Sigmoid colon (tissue), 7 donors: Measurements from ENCODE around the gene PDHB. TPM values are rescaled to one million over a fixed set of nuclear protein-coding genes. Genes with fewer than 3 reads are reported as not detected.

Source experiments
- DNase-seq: peaks from one replicate; pipeline ENCODE4 v3.0.0-alpha.2; 2019
- H3K27ac ChIP-seq, 4 donors: fragments of 200-600 bp; sonication (generic); one replicate each; pipeline ENCODE4 v1.5.1; 2016 to 2019; ENCODE audit warnings: mild to moderate bottlenecking in 1 of 4
- H3K27me3 ChIP-seq, 3 donors: fragments of 200-600 bp; sonication (generic); one replicate each; pipeline ENCODE4 v1.5.1; 2019; ENCODE audit warnings: mild to moderate bottlenecking in 1 of 3
- H3K36me3 ChIP-seq, 4 donors: fragments of 200-600 bp; sonication (generic); one replicate each; pipeline ENCODE4 v1.5.1; 2016 to 2019
- H3K4me1 ChIP-seq, 4 donors: fragments of 200-600 bp; sonication (generic); one replicate each; pipeline ENCODE4 v1.5.1; 2017 to 2019
- H3K4me3 ChIP-seq, 4 donors: fragments of 200-600 bp; sonication (generic); one replicate each; pipeline ENCODE4 v1.5.1; 2017 to 2019; ENCODE audit warnings: mild to moderate bottlenecking in 2 of 4, moderate library complexity in 1 of 4
- H3K9me3 ChIP-seq, 4 donors: fragments of 200-600 bp in 3 of 4; sonication (generic) in 3 of 4; one replicate each; pipeline versions ENCODE4 v1.5.1 to v1.6.1; 2013 to 2019
- EP300 ChIP-seq, 4 donors: sonication (generic); formaldehyde crosslinking; IDR thresholded peaks; one replicate each; pipeline ENCODE4 v1.6.1; 2017; ENCODE audit warnings: antibody characterized with exemption in 4 of 4
- POLR2A ChIP-seq, 2 donors: fragments of 450-650 bp; IDR thresholded peaks; one replicate each; pipeline ENCODE4 v1.6.1; 2016; ENCODE audit warnings: antibody characterized with exemption in 2 of 2, mild to moderate bottlenecking in 2 of 2, moderate library complexity in 2 of 2
- POLR2AphosphoS5 ChIP-seq, 4 donors: sonication (generic); formaldehyde crosslinking; IDR thresholded peaks; one replicate each; pipeline ENCODE4 v1.6.1; 2017; ENCODE audit warnings: antibody characterized with exemption in 4 of 4
- WGBS, 2 donors: extraction: QIAGEN DNeasy Blood & Tissue Kit; methylation state at CpG; one replicate each; pipeline ENCODE4 v1.1.7; 2013; 5-methylcytosine and 5-hydroxymethylcytosine counted together
- intact Hi-C: fragments of 100-400 bp; cut with DNase I; formaldehyde crosslinking; loops from one replicate; pipeline ENCODE4 v1.15.1; 2023
- polyA plus RNA-seq, 3 donors: library from polyadenylated mRNA; stranded (reverse); fragments of 200-250 nt; gene quantifications; one replicate each; pipeline ENCODE4 v1.2.3, GENCODE V29; 2013
- total RNA-seq, 4 donors: library from RNA; depleted of rRNA; stranded (reverse); fragments of >200 nt; gene quantifications; one replicate each; pipeline ENCODE4 v1.1.0, GENCODE V29; 2016
- TF ChIP-seq, protein P1 (sequence below), 4 experiments: fragments of 450-650 bp in 3 of 4; fragments of 200-600 bp in 1 of 4; IDR thresholded peaks; one replicate each; pipeline ENCODE4 v1.5.1; 2016 to 2019; ENCODE audit warnings: antibody characterized with exemption in 4 of 4, mild to moderate bottlenecking in 3 of 4, moderate library complexity in 2 of 4
- donor health status: healthy with polysubstance abuse.
- donor health status: Bipolar disorder and iron deficiency.
- donor health status: healthy.

Gene PDHB
- total and polyA plus RNA-seq, 7 donors, result 69.4 to 120 (median 100) TPM

DNA sequence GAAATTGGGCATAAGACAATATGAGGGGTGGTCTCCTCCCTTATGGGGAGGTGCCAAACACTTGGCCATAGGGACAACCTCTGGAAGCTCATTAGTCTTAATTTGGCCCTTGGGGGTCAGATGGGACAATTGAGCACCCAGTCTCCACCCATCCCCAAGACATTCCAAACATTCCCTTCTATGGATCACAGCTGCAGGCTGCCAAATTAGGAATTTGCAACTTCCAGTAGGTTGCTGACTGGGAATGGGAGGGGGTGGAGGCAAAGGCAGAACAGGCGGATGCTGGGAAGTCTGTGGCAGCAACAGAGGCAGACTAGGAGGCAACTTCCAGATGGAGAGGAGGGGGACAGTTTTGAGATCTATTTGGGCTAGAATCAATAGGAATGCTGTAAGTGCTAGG, 1.4 kb upstream of the PDHB start:
- TF ChIP-seq, protein P1, sequence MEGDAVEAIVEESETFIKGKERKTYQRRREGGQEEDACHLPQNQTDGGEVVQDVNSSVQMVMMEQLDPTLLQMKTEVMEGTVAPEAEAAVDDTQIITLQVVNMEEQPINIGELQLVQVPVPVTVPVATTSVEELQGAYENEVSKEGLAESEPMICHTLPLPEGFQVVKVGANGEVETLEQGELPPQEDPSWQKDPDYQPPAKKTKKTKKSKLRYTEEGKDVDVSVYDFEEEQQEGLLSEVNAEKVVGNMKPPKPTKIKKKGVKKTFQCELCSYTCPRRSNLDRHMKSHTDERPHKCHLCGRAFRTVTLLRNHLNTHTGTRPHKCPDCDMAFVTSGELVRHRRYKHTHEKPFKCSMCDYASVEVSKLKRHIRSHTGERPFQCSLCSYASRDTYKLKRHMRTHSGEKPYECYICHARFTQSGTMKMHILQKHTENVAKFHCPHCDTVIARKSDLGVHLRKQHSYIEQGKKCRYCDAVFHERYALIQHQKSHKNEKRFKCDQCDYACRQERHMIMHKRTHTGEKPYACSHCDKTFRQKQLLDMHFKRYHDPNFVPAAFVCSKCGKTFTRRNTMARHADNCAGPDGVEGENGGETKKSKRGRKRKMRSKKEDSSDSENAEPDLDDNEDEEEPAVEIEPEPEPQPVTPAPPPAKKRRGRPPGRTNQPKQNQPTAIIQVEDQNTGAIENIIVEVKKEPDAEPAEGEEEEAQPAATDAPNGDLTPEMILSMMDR (IDR thresholded peaks at IDR 0.05), result no peak
- peak in 1 of 4 donors; percentile 29 for TF ChIP-seq POLR2AphosphoS5 (IDR thresholded peaks at IDR 0.05)
- TF ChIP-seq EP300 (IDR thresholded peaks at IDR 0.05), result no peak
- TF ChIP-seq POLR2A (IDR thresholded peaks at IDR 0.05), result no peak
- Histone ChIP-seq H3K4me1 (peaks cover 0 to 45% (median 34%) of the 10 kb centered on the region in 4 donors), H3K27me3 (no peaks in the 10 kb centered on the region), H3K36me3 (peaks cover 7 to 21% (median 15%) of the 10 kb centered on the region in 4 donors), H3K27ac (peak overlapping the region; percentile 87 to 94 (median 90)), H3K4me3 (no peak overlapping the region), H3K9me3 (no peaks in the 10 kb centered on the region)
- no peak for DNase-seq
- WGBS, 2 donors, result 79 to 85% methylated on average over 1 of the region's 1 CpG
- intact Hi-C loops, result loop anchor here (2.0 kb wide), 1 partner anchor 56 kb away; no protein-coding TSS in a partner anchor

GRCh38 chr3:58434511-58434910, 879 bp upstream of the PDHB start:
- Histone ChIP-seq H3K4me3 (no peak overlapping the region), H3K27ac (peak overlapping the region; percentile 87 to 94 (median 90)), H3K27me3 (no peaks in the 10 kb centered on the region), H3K36me3 (peaks cover 12 to 26% (median 18%) of the 10 kb centered on the region in 4 donors), H3K9me3 (no peaks in the 10 kb centered on the region), H3K4me1 (peaks cover 0 to 45% (median 34%) of the 10 kb centered on the region in 4 donors)
- intact Hi-C loops, result loop anchor here (2.0 kb wide), 1 partner anchor 56 kb away; no protein-coding TSS in a partner anchor
- 95% methylated on average over 11 of the region's 11 CpGs for WGBS, 2 donors
- TF ChIP-seq POLR2A (IDR thresholded peaks at IDR 0.05) (no peak), EP300 (IDR thresholded peaks at IDR 0.05) (no peak), POLR2AphosphoS5 (IDR thresholded peaks at IDR 0.05) (no peak)
- TF ChIP-seq, protein P1 (IDR thresholded peaks at IDR 0.05), result no peak
- DNase-seq, result no peak

DNA sequence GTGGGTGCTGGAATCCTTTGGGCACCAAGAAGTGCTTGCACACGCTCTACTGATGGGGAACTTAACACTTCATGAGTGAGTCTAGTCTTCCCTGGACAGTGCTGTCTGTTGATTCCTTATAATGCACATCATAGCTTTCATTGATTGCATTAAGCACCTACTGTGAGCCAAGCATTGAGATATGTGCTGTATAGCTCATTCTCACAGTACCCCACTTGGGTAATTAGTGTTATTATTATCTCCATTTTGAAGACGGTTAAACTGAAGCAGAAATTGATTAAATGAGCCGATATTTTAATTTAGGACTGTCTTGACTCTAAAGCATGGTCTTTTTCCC, 504 bp upstream of the PDHB start:
- 68% methylated on average over 3 of the region's 3 CpGs for WGBS, 2 donors

GRCh38 chr3:58432905-58433304, 727 bp downstream of the PDHB start:
- no peaks in the 10 kb centered on the region for H3K9me3 ChIP-seq
- peaks cover 18 to 42% (median 32%) of the 10 kb centered on the region in 4 donors for H3K36me3 ChIP-seq
- H3K4me1 ChIP-seq, result peaks cover 0 to 49% (median 34%) of the 10 kb centered on the region in 4 donors
- H3K4me3 ChIP-seq, result peak overlapping the region; percentile 62 to 80 (median 74)
- H3K27ac ChIP-seq, result peak overlapping the region; percentile 87 to 94 (median 90)
- TF ChIP-seq POLR2A (IDR thresholded peaks at IDR 0.05) (no peak), EP300 (IDR thresholded peaks at IDR 0.05) (no peak), POLR2AphosphoS5 (IDR thresholded peaks at IDR 0.05) (no peak)
- TF ChIP-seq, protein P1 (IDR thresholded peaks at IDR 0.05), result no peak
- DNase-seq, result no peak
- H3K27me3 ChIP-seq, result no peaks in the 10 kb centered on the region
- intact Hi-C loops, result no loop called here
- WGBS, 2 donors, result 68% methylated on average over 6 of the region's 6 CpGs

More for the DNA sequence above, 504 bp upstream of the PDHB start:
- intact Hi-C loops, result loop anchor here (2.0 kb wide), 1 partner anchor 57 kb away; no protein-coding TSS in a partner anchor
- TF ChIP-seq EP300 (IDR thresholded peaks at IDR 0.05), result no peak
- TF ChIP-seq, protein P1 (IDR thresholded peaks at IDR 0.05), result no peak
- TF ChIP-seq POLR2A (IDR thresholded peaks at IDR 0.05), result no peak
- no peak for TF ChIP-seq POLR2AphosphoS5 (IDR thresholded peaks at IDR 0.05)
- Histone ChIP-seq H3K4me3 (peak overlapping the region; percentile 62 to 80 (median 74)), H3K9me3 (no peaks in the 10 kb centered on the region), H3K36me3 (peaks cover 15 to 30% (median 20%) of the 10 kb centered on the region in 4 donors), H3K4me1 (peaks cover 0 to 47% (median 34%) of the 10 kb centered on the region in 4 donors), H3K27me3 (no peaks in the 10 kb centered on the region), H3K27ac (peak overlapping the region; percentile 87 to 94 (median 90))
- no peak for DNase-seq
